Measurements from ENCODE around the gene ACOT12. TPM values are rescaled to one million over a fixed set of nuclear protein-coding genes. Genes with fewer than 3 reads are reported as not detected.

Gene ACOT12
- total and polyA plus RNA-seq, 2 donors (not counting 1 experiment from before 2014, with no cell fraction given): 0.06 TPM; not detected in 1

DNA sequence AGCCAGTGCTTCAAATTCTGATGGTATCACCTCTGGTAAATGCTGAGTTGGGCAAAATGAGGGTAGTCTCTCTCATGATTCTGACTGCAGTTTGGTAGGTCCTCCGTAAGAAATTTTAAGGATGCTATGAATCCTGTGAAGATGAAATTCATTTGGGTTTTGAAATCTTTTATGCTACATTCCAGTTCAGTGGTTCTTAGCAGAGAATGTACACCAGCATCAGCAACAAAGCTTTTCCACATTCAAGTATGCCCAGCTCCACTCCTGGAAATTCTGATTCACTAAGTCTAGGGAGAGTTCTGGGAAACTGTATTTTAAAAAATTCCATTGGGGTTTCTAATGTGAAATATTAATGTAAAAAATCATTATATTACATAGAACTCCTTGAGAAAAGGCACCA lies 33.6 kb upstream of the ACOT12 start:
- WGBS (ENCODE audit: insufficient coverage): no CpG with 5 or more reads among the region's 1 CpG
- Histone ChIP-seq H3K4me1 (ENCODE audit: control insufficient read depth in 2 of 2, insufficient read depth in 2 of 2, low read length in 2 of 2) (no peaks in the 10 kb centered on the region), H2AFZ (ENCODE audit: insufficient read depth, low read depth, low read length, poor library complexity, severe bottlenecking) (no peak overlapping the region), H3K27me3 (replicated peaks in 1 of 4; ENCODE audit: control extremely low read depth in 1 of 4, control insufficient read depth in 3 of 4, insufficient read depth in 4 of 4, low read length in 3 of 4) (no peaks in the 10 kb centered on the region), H3K36me3 (replicated peaks in 1 of 2; ENCODE audit: control extremely low read depth in 1 of 2, control insufficient read depth in 1 of 2, extremely low read depth in 1 of 2, insufficient read depth in 2 of 2, low read length in 1 of 2) (peaks cover 0 to 6% of the 10 kb centered on the region in 2 experiments), H3K79me2 (ENCODE audit: control insufficient read depth, insufficient read depth, low read length) (no peaks in the 10 kb centered on the region), H3K4me2 (replicated peaks; ENCODE audit: low read depth, low read length, poor library complexity, severe bottlenecking) (no peak overlapping the region), H3K4me3 (ENCODE audit: control extremely low read depth in 1 of 5, extremely low read depth in 1 of 5, insufficient read depth in 1 of 5, low read depth in 2 of 5, low read length in 4 of 5) (no peak overlapping the region), H3K9me3 (ENCODE audit: control extremely low read depth in 1 of 3, control insufficient read depth in 2 of 3, insufficient read depth in 1 of 3, low read length in 2 of 3) (no peaks in the 10 kb centered on the region), H3K9ac (ENCODE audit: low read length) (no peak overlapping the region), H4K20me1 (ENCODE audit: control insufficient read depth, insufficient read depth, low read length, poor library complexity, severe bottlenecking) (no peaks in the 10 kb centered on the region), H3K27ac (ENCODE audit: low read length in 2 of 2) (no peak overlapping the region)
- ChIA-PET POLR2A (no interaction called here), CTCF (interaction anchor here (1.7 to 8.3 kb wide), 5 partner anchors 20 to 798 kb away, joined by 5 to 83 read pairs (median 16); no protein-coding TSS in a partner anchor)
- TF ChIP-seq, protein P1, sequence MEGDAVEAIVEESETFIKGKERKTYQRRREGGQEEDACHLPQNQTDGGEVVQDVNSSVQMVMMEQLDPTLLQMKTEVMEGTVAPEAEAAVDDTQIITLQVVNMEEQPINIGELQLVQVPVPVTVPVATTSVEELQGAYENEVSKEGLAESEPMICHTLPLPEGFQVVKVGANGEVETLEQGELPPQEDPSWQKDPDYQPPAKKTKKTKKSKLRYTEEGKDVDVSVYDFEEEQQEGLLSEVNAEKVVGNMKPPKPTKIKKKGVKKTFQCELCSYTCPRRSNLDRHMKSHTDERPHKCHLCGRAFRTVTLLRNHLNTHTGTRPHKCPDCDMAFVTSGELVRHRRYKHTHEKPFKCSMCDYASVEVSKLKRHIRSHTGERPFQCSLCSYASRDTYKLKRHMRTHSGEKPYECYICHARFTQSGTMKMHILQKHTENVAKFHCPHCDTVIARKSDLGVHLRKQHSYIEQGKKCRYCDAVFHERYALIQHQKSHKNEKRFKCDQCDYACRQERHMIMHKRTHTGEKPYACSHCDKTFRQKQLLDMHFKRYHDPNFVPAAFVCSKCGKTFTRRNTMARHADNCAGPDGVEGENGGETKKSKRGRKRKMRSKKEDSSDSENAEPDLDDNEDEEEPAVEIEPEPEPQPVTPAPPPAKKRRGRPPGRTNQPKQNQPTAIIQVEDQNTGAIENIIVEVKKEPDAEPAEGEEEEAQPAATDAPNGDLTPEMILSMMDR (IDR thresholded peaks at IDR 0.05): no peak
- no peak for TF ChIP-seq EZH2 (IDR thresholded peaks at IDR 0.05; ENCODE audit: borderline replicate concordance, insufficient read depth, low read depth, low read length, poor library complexity, severe bottlenecking)
- H3K4me3 Mint-ChIP-seq: no peak overlapping the region
- H3K27me3 Mint-ChIP-seq: no peaks in the 10 kb centered on the region
- H3K27ac Mint-ChIP-seq: peak overlapping the region; percentile 20
- H3K9me3 Mint-ChIP-seq (ENCODE audit: insufficient read depth): no peaks in the 10 kb centered on the region
- DNase-seq: no peak
- peaks cover 4% of the 10 kb centered on the region for H3K4me1 Mint-ChIP-seq
- no peak for ATAC-seq (ENCODE audit: low read depth)
- intact Hi-C loops (cut with micrococcal nuclease): loop anchor here (5.0 to 10.0 kb wide), 4 partner anchors 327 to 547 kb away; partner anchors contain the start of genes ATG10 and SSBP2

DNA sequence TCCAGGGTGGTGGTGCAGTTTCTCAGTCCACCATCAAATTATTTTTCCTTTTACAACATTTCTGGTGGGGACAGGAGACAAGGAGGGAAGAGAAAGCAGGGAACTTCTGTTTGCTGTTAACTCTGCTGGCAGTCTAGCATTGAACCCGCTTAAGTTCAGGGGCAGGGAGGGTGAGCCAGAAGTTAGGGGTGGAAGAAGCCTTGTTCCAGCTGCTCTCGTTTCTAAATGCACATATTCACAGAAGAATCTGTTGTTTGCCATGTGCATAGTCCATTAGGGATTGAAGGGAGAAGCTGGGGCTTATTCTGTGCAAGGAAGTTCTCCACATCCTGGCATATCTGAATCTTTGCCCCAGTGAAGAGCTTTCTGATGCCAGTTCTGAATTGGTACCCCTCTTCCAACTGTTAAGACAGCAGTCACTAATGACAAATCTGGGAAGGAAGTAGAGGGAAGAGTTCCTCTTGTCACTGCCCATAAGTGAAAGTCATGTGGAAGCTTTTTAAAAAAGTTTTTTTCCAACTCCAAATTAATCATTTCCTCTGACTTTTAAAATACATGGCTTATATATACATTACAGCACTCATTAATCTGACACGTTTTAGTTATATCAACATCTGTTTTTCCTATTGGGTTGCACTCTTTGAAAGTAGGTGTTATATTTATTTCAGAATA lies 32.6 kb upstream of the ACOT12 start:
- ChIA-PET POLR2A (no interaction called here), CTCF (interaction anchor here (0.7 to 8.3 kb wide), 16 partner anchors 12 to 1564 kb away, joined by 3 to 83 read pairs (median 4); no protein-coding TSS in a partner anchor)
- Histone ChIP-seq H2AFZ (ENCODE audit: insufficient read depth, low read depth, low read length, poor library complexity, severe bottlenecking) (no peak overlapping the region), H3K36me3 (replicated peaks in 1 of 2; ENCODE audit: control extremely low read depth in 1 of 2, control insufficient read depth in 1 of 2, extremely low read depth in 1 of 2, insufficient read depth in 2 of 2, low read length in 1 of 2) (peaks cover 1 to 2% of the 10 kb centered on the region in 2 experiments), H3K9me3 (ENCODE audit: control extremely low read depth in 1 of 3, control insufficient read depth in 2 of 3, insufficient read depth in 1 of 3, low read length in 2 of 3) (no peaks in the 10 kb centered on the region), H4K20me1 (ENCODE audit: control insufficient read depth, insufficient read depth, low read length, poor library complexity, severe bottlenecking) (no peaks in the 10 kb centered on the region), H3K27me3 (replicated peaks in 1 of 4; ENCODE audit: control extremely low read depth in 1 of 4, control insufficient read depth in 3 of 4, insufficient read depth in 4 of 4, low read length in 3 of 4) (no peaks in the 10 kb centered on the region), H3K4me1 (ENCODE audit: control insufficient read depth in 2 of 2, insufficient read depth in 2 of 2, low read length in 2 of 2) (no peaks in the 10 kb centered on the region), H3K4me2 (replicated peaks; ENCODE audit: low read depth, low read length, poor library complexity, severe bottlenecking) (no peak overlapping the region), H3K27ac (ENCODE audit: low read length in 2 of 2) (peak overlapping the region in 1 of 2 donors; percentile 17), H3K4me3 (ENCODE audit: control extremely low read depth in 1 of 5, extremely low read depth in 1 of 5, insufficient read depth in 1 of 5, low read depth in 2 of 5, low read length in 4 of 5) (no peak overlapping the region), H3K79me2 (ENCODE audit: control insufficient read depth, insufficient read depth, low read length) (no peaks in the 10 kb centered on the region), H3K9ac (ENCODE audit: low read length) (no peak overlapping the region)
- DNase-seq (no peak), ATAC-seq (ENCODE audit: low read depth) (no peak)
- WGBS (ENCODE audit: insufficient coverage): 100% methylated on average over 1 of the region's 3 CpGs
- intact Hi-C loops (cut with micrococcal nuclease): loop anchor here (5.0 to 10.0 kb wide), 4 partner anchors 328 to 548 kb away; partner anchors contain the start of genes ATG10 and SSBP2
- Mint-ChIP-seq H3K27me3 (no peaks in the 10 kb centered on the region), H3K4me1 (peaks cover 4% of the 10 kb centered on the region), H3K27ac (peak overlapping the region; percentile 26), H3K4me3 (no peak overlapping the region), H3K9me3 (ENCODE audit: insufficient read depth) (no peaks in the 10 kb centered on the region)
- TF ChIP-seq, protein P1 (IDR thresholded peaks at IDR 0.05): no peak
- no peak for TF ChIP-seq EZH2 (IDR thresholded peaks at IDR 0.05; ENCODE audit: borderline replicate concordance, insufficient read depth, low read depth, low read length, poor library complexity, severe bottlenecking)
